Common myeloid progenitor, CD34-positive (primary cell): Measurements from ENCODE around the gene SGPP1.

Experiments used
- CTCF ChIA-PET: fragments of 350-600 bp; sonication (Branson Sonifier 250); formaldehyde crosslinking; loops from one replicate; lab custom pipeline; 2021; ENCODE audit warnings: antibody characterized with exemption; lab: Charles Lee
- POLR2A ChIA-PET: fragments of 350-600 bp; sonication (Branson Sonifier 250); formaldehyde crosslinking; loops from one replicate; lab custom pipeline; 2021; ENCODE audit warnings: antibody characterized with exemption; lab: Charles Lee
- DNase-seq, 3 donors: peaks; one replicate each; pipeline versions ENCODE4 v3.0.0 to v3.0.0-alpha.2; 2013
- H3K27ac ChIP-seq, 2 experiments: 1 replicate in 1 of 2; 2 replicates in 1 of 2; pipeline ENCODE4 v1.7.0; 2013; ENCODE audit warnings: inconsistent platforms in 2 of 2, low read length in 2 of 2, mild to moderate bottlenecking in 2 of 2, low read depth in 1 of 2, moderate library complexity in 1 of 2; ENCODE audit not compliant: severe bottlenecking in 2 of 2, insufficient read depth in 1 of 2, poor library complexity in 1 of 2
- H3K27me3 ChIP-seq, 5 experiments: replicated peaks in 2 of 5; 1 replicate in 3 of 5; 2 replicates in 2 of 5; pipeline versions ENCODE4 v1.6.1 to v1.7.0; 2013; ENCODE audit warnings: low read length in 4 of 5, mild to moderate bottlenecking in 2 of 5, moderate library complexity in 2 of 5, inconsistent platforms in 1 of 5; ENCODE audit not compliant: insufficient read depth in 5 of 5, control insufficient read depth in 4 of 5
- H3K36me3 ChIP-seq, 4 experiments: 1 replicate in 2 of 4; 2 replicates in 2 of 4; pipeline versions ENCODE4 v1.6.1 to v1.7.0; 2013; ENCODE audit warnings: low read length in 3 of 4, control low read depth in 1 of 4, mild to moderate bottlenecking in 1 of 4; ENCODE audit not compliant: control insufficient read depth in 4 of 4, insufficient read depth in 4 of 4
- H3K4me1 ChIP-seq, 4 experiments: 1 replicate in 3 of 4; 2 replicates in 1 of 4; pipeline versions ENCODE4 v1.6.1 to v1.7.1; 2013; ENCODE audit warnings: low read length in 3 of 4, mild to moderate bottlenecking in 3 of 4, control low read depth in 1 of 4, inconsistent platforms in 1 of 4, moderate library complexity in 1 of 4; ENCODE audit not compliant: control insufficient read depth in 4 of 4, insufficient read depth in 4 of 4; ENCODE audit errors: control extremely low read depth in 1 of 4
- H3K4me3 ChIP-seq, 7 experiments: 1 replicate in 4 of 7; 2 replicates in 3 of 7; pipeline versions ENCODE4 v1.5.1 to v1.7.0; 2013; ENCODE audit warnings: mild to moderate bottlenecking in 7 of 7, low read length in 6 of 7, moderate library complexity in 6 of 7, inconsistent platforms in 2 of 7, low read depth in 2 of 7, control low read depth in 1 of 7; ENCODE audit not compliant: insufficient read depth in 4 of 7, control insufficient read depth in 1 of 7; ENCODE audit errors: extremely low read depth in 1 of 7
- H3K9me3 ChIP-seq, 5 experiments: 1 replicate in 4 of 5; 2 replicates in 1 of 5; pipeline versions ENCODE4 v1.6.1 to v1.7.1; 2013; ENCODE audit warnings: low read length in 4 of 5, mild to moderate bottlenecking in 2 of 5, inconsistent platforms in 1 of 5, low read depth in 1 of 5, moderate library complexity in 1 of 5; ENCODE audit not compliant: control insufficient read depth in 4 of 5, insufficient read depth in 2 of 5; ENCODE audit errors: control extremely low read depth in 1 of 5
- WGBS: methylation state at CpG from one replicate; pipeline ENCODE4 v1.1.5; 2013; ENCODE audit not compliant: insufficient coverage; 5-methylcytosine and 5-hydroxymethylcytosine counted together

The SGPP1 gene

GRCh38 chr14:63764103-63764502 is 36.2 kb upstream of the SGPP1 start:
- no peak overlapping the region for H3K4me3 ChIP-seq
- H3K27ac ChIP-seq, result no peak overlapping the region
- H3K4me1 ChIP-seq, result peaks cover 0 to 6% (median 5%) of the 10 kb centered on the region in 4 experiments
- 96% methylated on average over 3 of the region's 5 CpGs for WGBS
- H3K36me3 ChIP-seq, result no peaks in the 10 kb centered on the region
- DNase-seq, result no peak
- CTCF ChIA-PET, result no interaction called here
- H3K27me3 ChIP-seq, result no peaks in the 10 kb centered on the region
- POLR2A ChIA-PET, result no interaction called here
- H3K9me3 ChIP-seq, result no peaks in the 10 kb centered on the region

DNA sequence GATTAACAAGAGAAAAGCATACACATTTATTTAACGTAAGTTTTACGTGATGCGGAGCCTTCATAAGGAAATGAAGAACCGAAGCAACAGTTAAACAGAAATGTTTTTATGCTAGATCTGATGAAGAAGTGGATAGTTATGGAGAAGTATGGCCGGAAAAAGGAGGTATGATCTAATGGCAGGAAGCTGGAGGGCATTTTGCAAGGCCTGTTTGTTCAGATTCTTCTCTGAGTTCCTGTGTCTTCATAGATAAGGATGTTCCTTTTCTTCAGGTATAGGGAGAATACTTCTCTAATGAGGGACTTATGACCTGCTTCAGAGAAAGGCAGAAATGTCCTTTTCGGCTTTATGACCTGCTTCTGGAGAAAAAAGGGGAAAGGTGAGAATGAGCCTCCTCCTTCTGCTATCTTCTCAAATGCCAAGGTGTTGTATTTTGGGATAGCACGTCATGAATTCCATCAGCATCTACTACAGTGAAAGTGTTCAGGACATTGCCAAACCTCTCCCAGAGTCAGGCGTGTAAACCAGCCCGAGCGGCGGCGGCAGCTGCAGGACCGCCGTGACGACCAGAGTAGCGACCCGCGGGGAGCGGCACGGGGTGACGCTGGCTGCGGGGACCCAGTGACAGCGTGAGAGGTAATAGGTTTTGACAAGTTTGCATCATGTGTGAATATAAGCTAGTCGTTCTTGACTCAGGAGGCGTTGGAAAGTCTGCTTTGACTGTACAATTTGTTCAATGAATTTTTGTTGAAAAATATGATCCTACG is 33.7 kb upstream of the SGPP1 start:
- Histone ChIP-seq H3K27ac (no peak overlapping the region), H3K9me3 (no peaks in the 10 kb centered on the region), H3K4me3 (peak overlapping the region in 1 of 7 experiments; percentile 13), H3K36me3 (no peaks in the 10 kb centered on the region), H3K4me1 (peaks cover 0 to 6% (median 5%) of the 10 kb centered on the region in 4 experiments), H3K27me3 (no peaks in the 10 kb centered on the region)
- POLR2A ChIA-PET, result interaction anchor here (0.7 kb wide), 1 partner anchor 927 kb away, joined by 3 read pairs; no protein-coding TSS in a partner anchor
- WGBS, result 94% methylated on average over 25 of the region's 26 CpGs
- peak in 2 of 3 donors; percentile 8 to 9 for DNase-seq
- CTCF ChIA-PET, result interaction anchor here (1.1 kb wide), 1 partner anchor 9 kb away, joined by 3 read pairs; no protein-coding TSS in a partner anchor

DNA sequence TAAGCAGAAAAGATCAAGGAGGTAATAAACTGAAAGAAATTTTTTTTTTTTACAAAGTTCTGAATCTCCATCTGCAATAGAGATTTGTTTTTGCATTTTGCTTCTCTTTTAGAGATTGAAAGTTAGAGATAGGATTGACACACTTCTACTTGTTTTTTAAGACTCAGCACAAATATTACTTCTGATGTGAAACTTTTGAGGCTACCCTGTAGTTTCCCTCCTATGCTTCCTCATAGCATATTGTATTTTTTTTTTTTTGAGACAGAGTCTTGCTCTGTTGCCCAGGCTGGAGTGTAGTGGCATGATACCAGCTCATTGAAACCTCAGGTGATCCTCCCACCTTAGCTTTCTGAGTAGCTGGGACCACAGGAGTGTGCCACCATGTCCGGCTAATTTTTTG is 32.1 kb upstream of the SGPP1 start:
- Histone ChIP-seq H3K9me3 (no peaks in the 10 kb centered on the region), H3K27ac (no peak overlapping the region), H3K27me3 (no peaks in the 10 kb centered on the region), H3K4me3 (no peak overlapping the region), H3K36me3 (no peaks in the 10 kb centered on the region), H3K4me1 (peaks cover 0 to 6% (median 5%) of the 10 kb centered on the region in 4 experiments)
- no peak for DNase-seq
- POLR2A ChIA-PET, result interaction anchor here (0.6 kb wide), 1 partner anchor 1961 kb away, joined by 3 read pairs; no protein-coding TSS in a partner anchor
- CTCF ChIA-PET, result interaction anchor here (4.4 kb wide), 1 partner anchor 9 kb away, joined by 20 read pairs; no protein-coding TSS in a partner anchor
- WGBS, result 80% methylated on average over 1 of the region's 1 CpG

DNA sequence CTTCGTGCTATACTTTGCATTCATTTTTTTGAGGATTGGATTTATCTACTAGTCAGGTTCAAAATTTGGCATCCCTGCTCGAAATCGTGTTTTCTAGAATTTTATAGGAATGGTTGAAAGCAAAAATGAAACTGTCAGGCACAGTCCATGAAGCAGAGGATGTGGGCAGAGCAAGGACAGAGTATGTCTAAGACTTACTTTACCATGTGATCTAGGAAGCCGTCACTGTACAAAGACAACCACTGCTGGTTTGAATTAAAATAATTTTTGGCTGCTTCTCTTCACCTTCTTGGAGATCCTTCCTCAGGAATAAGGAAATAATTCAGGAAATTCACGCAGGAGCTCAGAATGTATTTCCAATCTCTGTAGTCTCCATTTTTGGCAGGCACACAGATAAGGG is 31.6 kb upstream of the SGPP1 start:
- 28% methylated on average over 4 of the region's 5 CpGs for WGBS
- POLR2A ChIA-PET, result interaction anchor here (0.6 kb wide), 1 partner anchor 1962 kb away, joined by 3 read pairs; no protein-coding TSS in a partner anchor
- Histone ChIP-seq H3K9me3 (no peaks in the 10 kb centered on the region), H3K4me3 (peak overlapping the region in 4 of 7 experiments; percentile 29 to 48 (median 36)), H3K36me3 (no peaks in the 10 kb centered on the region), H3K4me1 (peaks cover 0 to 6% (median 5%) of the 10 kb centered on the region in 4 experiments), H3K27ac (no peak overlapping the region), H3K27me3 (no peaks in the 10 kb centered on the region)
- DNase-seq, result peak in 2 of 3 donors; percentile 54 to 65
- CTCF ChIA-PET, result interaction anchor here (4.4 kb wide), 1 partner anchor 10 kb away, joined by 20 read pairs; no protein-coding TSS in a partner anchor

DNA sequence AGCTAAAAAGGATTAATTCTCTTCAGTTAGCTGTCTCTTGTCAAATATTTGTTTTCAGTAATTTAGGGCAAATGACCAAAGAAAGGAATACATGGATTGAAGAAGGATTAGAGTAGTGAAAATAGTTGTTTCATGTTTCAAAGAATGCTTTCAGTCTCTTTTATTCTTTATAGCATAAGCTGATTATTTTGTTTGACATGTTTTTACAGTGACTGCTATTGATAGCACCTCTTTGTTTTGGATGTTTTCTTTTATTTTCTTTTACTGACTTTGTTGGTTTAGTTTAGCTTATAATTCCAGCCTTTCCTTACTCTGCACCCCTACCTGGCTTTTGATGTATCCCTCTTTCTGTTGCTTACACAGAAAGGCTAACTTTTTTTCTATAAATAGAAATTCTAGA is 29.3 kb upstream of the SGPP1 start:
- ChIA-PET POLR2A (no interaction called here), CTCF (interaction anchor here (1.0 to 4.4 kb wide), 2 partner anchors 12 to 15 kb away, joined by 3 to 20 read pairs; no protein-coding TSS in a partner anchor)
- Histone ChIP-seq H3K9me3 (no peaks in the 10 kb centered on the region), H3K4me3 (no peak overlapping the region), H3K27me3 (no peaks in the 10 kb centered on the region), H3K36me3 (no peaks in the 10 kb centered on the region), H3K27ac (no peak overlapping the region), H3K4me1 (peaks cover 0 to 9% (median 6%) of the 10 kb centered on the region in 4 experiments)
- no peak for DNase-seq

GRCh38 chr14:63752449-63753169 is 24.7 kb upstream of the SGPP1 start:
- Histone ChIP-seq H3K27me3 (no peaks in the 10 kb centered on the region), H3K36me3 (no peaks in the 10 kb centered on the region), H3K27ac (no peak overlapping the region), H3K4me3 (no peak overlapping the region), H3K9me3 (no peaks in the 10 kb centered on the region), H3K4me1 (peaks cover 0 to 4% (median 1%) of the 10 kb centered on the region in 4 experiments)
- 28% methylated on average over 4 of the region's 6 CpGs for WGBS
- ChIA-PET POLR2A (no interaction called here), CTCF (interaction anchor here (1.0 kb wide), 1 partner anchor 16 kb away, joined by 3 read pairs; no protein-coding TSS in a partner anchor)
- peak in 2 of 3 donors; percentile 47 to 55 for DNase-seq
